HepG2 (cell line): ENCODE measurements around the gene MID1. TPM values are rescaled to one million over a fixed set of nuclear protein-coding genes. Genes with fewer than 3 reads are reported as not detected.

ENCODE experiments used
- ATAC-seq: fragments of 200-7000 bp; cut with Tn5 transposase; 3 replicates; pipeline ENCODE4 v1.9.1; 2020; ENCODE audit warnings: mild to moderate bottlenecking, moderate library complexity
- BruUV-seq: library from RNA; stranded (reverse); fragments of 400-500 nt; replicated peaks from 2 replicates; lab custom pipeline; 2021; lab: Mats Ljungman, UMichigan
- CTCF ChIA-PET: fragments of 300-600 bp; formaldehyde crosslinking; extraction: SDS; loops from one replicate; lab custom pipeline; 2021; ENCODE audit warnings: low total read pairs, inconsistent platforms, low intra/inter-chr PET ratio; lab: Yijun Ruan, JAX
- POLR2A ChIA-PET: fragments of 350-600 bp; sonication (Branson Sonifier 250); formaldehyde crosslinking; loops from one replicate; lab custom pipeline; 2020; ENCODE audit warnings: antibody characterized with exemption, inconsistent platforms; lab: Yijun Ruan, JAX
- DNase-seq: peaks from one replicate; pipeline ENCODE4 v3.0.0-alpha.2; 2015; ENCODE audit warnings: low spot score
- FAIRE-seq: peaks from 3 replicates; lab custom pipeline; 2011; peaks lifted over from hg19 to GRCh38; lab: Jason Lieb, UNC
- H2AFZ ChIP-seq: one replicate; pipeline ENCODE4 v1.6.1; 2011; ENCODE audit warnings: low read length, inconsistent platforms
- H3K27ac ChIP-seq: fragments of 300-600 bp; 3 replicates; pipeline ENCODE4 v1.8.0; 2011; ENCODE audit warnings: mixed run types, mild to moderate bottlenecking, mixed read lengths, low read length, inconsistent platforms; ENCODE audit not compliant: insufficient read depth; ENCODE audit errors: extremely low read length
- H3K27me3 ChIP-seq, 2 experiments: fragments of 200-600 bp in 1 of 2; 2 replicates in 1 of 2; 3 replicates in 1 of 2; pipeline versions ENCODE4 v1.6.0 to v1.8.0; 2011; ENCODE audit warnings: low read length in 2 of 2, mild to moderate bottlenecking in 2 of 2, moderate library complexity in 2 of 2, inconsistent platforms in 1 of 2; ENCODE audit not compliant: insufficient read depth in 2 of 2, control insufficient read depth in 1 of 2
- H3K36me3 ChIP-seq, 2 experiments: fragments of 200-600 bp in 1 of 2; replicated peaks in 1 of 2; 2 replicates in 1 of 2; 3 replicates in 1 of 2; pipeline versions ENCODE4 v1.5.1 to v1.8.0; 2011; ENCODE audit warnings: low read length in 2 of 2, inconsistent platforms in 1 of 2; ENCODE audit not compliant: insufficient read depth in 2 of 2, control insufficient read depth in 1 of 2
- H3K4me1 ChIP-seq: 2 replicates; pipeline ENCODE4 v1.5.1; 2012; ENCODE audit warnings: low read length, inconsistent platforms; ENCODE audit not compliant: insufficient read depth
- H3K4me2 ChIP-seq: 2 replicates; pipeline ENCODE4 v1.6.0; 2011; ENCODE audit warnings: low read depth, low read length, inconsistent platforms
- H3K4me3 ChIP-seq, 3 experiments: fragments of 200-600 bp in 1 of 3; sonication (generic), shearing (Covaris generic) in 1 of 3; replicated peaks in 1 of 3; 2 replicates each; pipeline ENCODE4 v1.5.1; 2011 to 2016; ENCODE audit warnings: low read length in 3 of 3, inconsistent platforms in 2 of 3, low read depth in 2 of 3, mild to moderate bottlenecking in 2 of 3, control low read depth in 1 of 3, mixed read lengths in 1 of 3; ENCODE audit not compliant: insufficient read depth in 1 of 3
- H3K79me2 ChIP-seq: one replicate; pipeline ENCODE4 v1.6.1; 2011; ENCODE audit warnings: low read length, inconsistent platforms; ENCODE audit not compliant: insufficient read depth
- H3K9ac ChIP-seq: 2 replicates; pipeline ENCODE4 v1.6.0; 2011; ENCODE audit warnings: mild to moderate bottlenecking, low read depth, low read length, inconsistent platforms; ENCODE audit not compliant: insufficient read depth
- H3K9me3 ChIP-seq: 2 replicates; pipeline ENCODE4 v1.5.1; 2012; ENCODE audit warnings: mild to moderate bottlenecking, low read length
- H4K20me1 ChIP-seq: 2 replicates; pipeline ENCODE4 v1.6.0; 2011; ENCODE audit warnings: inconsistent platforms, mild to moderate bottlenecking, low read length, moderate library complexity; ENCODE audit not compliant: insufficient read depth
- AFF4 ChIP-seq: sonication (generic); formaldehyde crosslinking; IDR thresholded peaks from 2 replicates; pipeline ENCODE4 v1.4.0; 2020; ENCODE audit warnings: missing genetic modification reagents
- ATF1 ChIP-seq: IDR thresholded peaks from 2 replicates; pipeline ENCODE4 v1.6.1; 2016; ENCODE audit warnings: mild to moderate bottlenecking, control low read depth
- DMAP1 ChIP-seq: IDR thresholded peaks from 2 replicates; pipeline ENCODE4 v1.6.1; 2016
- ISX ChIP-seq: sonication (generic); formaldehyde crosslinking; conservative IDR thresholded peaks from 2 replicates; pipeline ENCODE4 v1.5.0; 2020; ENCODE audit warnings: missing genetic modification reagents
- KDM2A ChIP-seq: sonication (generic); formaldehyde crosslinking; IDR thresholded peaks from 2 replicates; pipeline ENCODE4 v1.4.0; 2020; ENCODE audit warnings: low read depth, missing genetic modification reagents, borderline replicate concordance
- MED13 ChIP-seq: sonication (generic); formaldehyde crosslinking; IDR thresholded peaks from 2 replicates; pipeline ENCODE4 v1.5.0; 2020; ENCODE audit warnings: missing genetic modification reagents
- MLLT10 ChIP-seq: sonication (generic); formaldehyde crosslinking; IDR thresholded peaks from 2 replicates; pipeline ENCODE4 v1.4.0; 2020; ENCODE audit warnings: missing genetic modification reagents
- NCOR1 ChIP-seq: fragments of 200-600 bp; sonication (generic); IDR thresholded peaks from 2 replicates; pipeline ENCODE4 v1.7.0; 2017; ENCODE audit warnings: antibody characterized with exemption, low read length, borderline replicate concordance
- RBFOX2 ChIP-seq: fragments of 200-400 bp; formaldehyde crosslinking; IDR thresholded peaks from 2 replicates; pipeline ENCODE4 v1.6.1; 2017; ENCODE audit warnings: low read depth, mild to moderate bottlenecking, low read length
- SETDB1 ChIP-seq: sonication (generic); formaldehyde crosslinking; IDR thresholded peaks from 2 replicates; pipeline ENCODE4 v1.5.1; 2020; ENCODE audit warnings: missing genetic modification reagents, mild to moderate bottlenecking, borderline replicate concordance
- TMF1 ChIP-seq: sonication (generic); formaldehyde crosslinking; IDR thresholded peaks from 2 replicates; pipeline ENCODE4 v1.8.1; 2022; ENCODE audit warnings: low read depth, missing genetic modification reagents
- ZBTB2 ChIP-seq: sonication (generic); formaldehyde crosslinking; IDR thresholded peaks from 2 replicates; pipeline ENCODE4 v1.8.0; 2022; ENCODE audit warnings: low read depth, missing genetic modification reagents
- ZNF34 ChIP-seq: sonication (generic); formaldehyde crosslinking; IDR thresholded peaks from 2 replicates; pipeline ENCODE4 v1.4.0; 2020; ENCODE audit warnings: mild to moderate bottlenecking, missing genetic modification reagents, borderline replicate concordance
- ZNF512 ChIP-seq: sonication (generic); formaldehyde crosslinking; IDR thresholded peaks from 2 replicates; pipeline ENCODE4 v1.4.0; 2020; ENCODE audit warnings: mild to moderate bottlenecking, missing genetic modification reagents
- ZNF530 ChIP-seq: sonication (generic); formaldehyde crosslinking; IDR thresholded peaks from 2 replicates; pipeline ENCODE4 v1.5.0; 2020; ENCODE audit warnings: low read depth, mild to moderate bottlenecking, missing genetic modification reagents
- ZNF710 ChIP-seq: sonication (generic); formaldehyde crosslinking; IDR thresholded peaks from 2 replicates; pipeline ENCODE4 v1.5.0; 2020; ENCODE audit warnings: mild to moderate bottlenecking, missing genetic modification reagents, borderline replicate concordance
- ZNF839 ChIP-seq: sonication (generic); formaldehyde crosslinking; IDR thresholded peaks from 2 replicates; pipeline ENCODE4 v1.4.0; 2020; ENCODE audit warnings: missing genetic modification reagents, mild to moderate bottlenecking, borderline replicate concordance
- WGBS: methylation state at CpG from one replicate; pipeline ENCODE4 v1.1.6; 2017; ENCODE audit warnings: low lambda C conversion rate; 5-methylcytosine and 5-hydroxymethylcytosine counted together
- in situ Hi-C: cut with HindIII; loops from 2 replicates; pipeline ENCODE4 v1.10.0; 2017; ENCODE audit warnings: low pct_unique_long_range_greater_than_20kb; ENCODE audit not compliant: extremely low pct_ligation_motif_present
- intact Hi-C: fragments of 100-400 bp; cut with micrococcal nuclease; formaldehyde crosslinking; loops from one replicate; pipeline ENCODE4 v1.10.0; 2022; ENCODE audit not compliant: unreplicated experiment
- polyA plus RNA-seq, 8 experiments: library from polyadenylated mRNA; depleted of rRNA in 3 of 8; stranded (reverse) in 7 of 8; unstranded in 1 of 8; fragments of >200 nt; fragmentation: Illumina TruSeq in 4 of 8; extraction: Trizol in 4 of 8; gene quantifications; 2 replicates each; pipeline versions ENCODE4 v1.2.1 to v1.2.3, GENCODE V29; 2011 to 2016; ENCODE audit warnings: low read depth in 4 of 8, missing spikeins in 1 of 8, mixed read lengths in 1 of 8; ENCODE audit not compliant: insufficient read depth in 1 of 8
- total RNA-seq, 5 experiments: library from RNA; depleted of rRNA; stranded (reverse); fragments of >200 nt; fragmentation: Illumina TruSeq; extraction: Trizol; gene quantifications; 2 replicates each; pipeline ENCODE4 v1.2.3, GENCODE V29; 2016; ENCODE audit warnings: low read depth in 1 of 5

MID1 gene
- total and polyA plus RNA-seq, 2 of the 13 experiments (the other 11 are each of a cell fraction or from before 2014, with no cell fraction given): 0.86 to 1.1 TPM

GRCh38 chrX:10617999-10618351 lies 2.4 kb downstream of the MID1 start:
- CTCF ChIA-PET: no interaction called here
- intact Hi-C loops (no loop called here), in situ Hi-C loops (no loop called here)
- H3K36me3 ChIP-seq: no peaks in the 10 kb centered on the region
- H4K20me1 ChIP-seq: no peaks in the 10 kb centered on the region
- no peaks in the 10 kb centered on the region for H3K79me2 ChIP-seq
- no peak overlapping the region for H2AFZ ChIP-seq
- no peak overlapping the region for H3K27ac ChIP-seq
- no peak overlapping the region for H3K4me3 ChIP-seq
- H3K9me3 ChIP-seq: no peaks in the 10 kb centered on the region
- H3K27me3 ChIP-seq: no peaks in the 10 kb centered on the region
- no peak for ATAC-seq
- H3K4me1 ChIP-seq: no peaks in the 10 kb centered on the region
- no peak for FAIRE-seq
- DNase-seq: no peak
- H3K4me2 ChIP-seq: no peak overlapping the region
- POLR2A ChIA-PET: no interaction called here
- no CpG with 5 or more reads among the region's 3 CpGs for WGBS
- no TSS peak for BruUV-seq
- H3K9ac ChIP-seq: no peak overlapping the region
- no peak for TF ChIP-seq TMF1 (CRISPR knock-in tag)
- TF ChIP-seq ZNF530 (CRISPR knock-in tag): no peak
- TF ChIP-seq SETDB1: no peak
- no peak for TF ChIP-seq ATF1 (CRISPR knock-in tag)
- no peak for TF ChIP-seq ZNF839 (CRISPR knock-in tag)
- TF ChIP-seq KDM2A (CRISPR knock-in tag): no peak
- no peak for TF ChIP-seq ZNF512 (CRISPR knock-in tag)
- TF ChIP-seq ZBTB2: no peak
- no peak for TF ChIP-seq RBFOX2
- TF ChIP-seq DMAP1 (CRISPR knock-in tag): no peak
- TF ChIP-seq AFF4 (CRISPR knock-in tag): no peak
- no peak for TF ChIP-seq ZNF710 (CRISPR knock-in tag)
- TF ChIP-seq MED13 (CRISPR knock-in tag): no peak
- TF ChIP-seq ZNF34 (CRISPR knock-in tag): no peak
- TF ChIP-seq ISX (CRISPR knock-in tag): no peak
- no peak for TF ChIP-seq MLLT10
- no peak for TF ChIP-seq NCOR1
